Naive thymus-derived CD4-positive, alpha-beta T cell (primary cell): ENCODE data around the gene OR9Q1. TPM values are rescaled to one million over a fixed set of nuclear protein-coding genes. Genes with fewer than 3 reads are reported as not detected.

Experiments
- ATAC-seq: fragments of 150-1000 bp; cut with Tn5 transposase; 2 replicates; pipeline ENCODE4 v1.10.0; 2021; ENCODE audit warnings: mild to moderate bottlenecking, moderate library complexity
- CTCF ChIA-PET: fragments of 350-600 bp; sonication (Branson Sonifier 250); formaldehyde crosslinking; loops from one replicate; lab custom pipeline; 2021; ENCODE audit warnings: antibody characterized with exemption; lab: Charles Lee
- POLR2A ChIA-PET: fragments of 350-600 bp; sonication (Branson Sonifier 250); formaldehyde crosslinking; loops from one replicate; lab custom pipeline; 2021; ENCODE audit warnings: antibody characterized with exemption, inconsistent platforms; lab: Charles Lee
- DNase-seq, 9 donors: peaks; one replicate each; pipeline versions ENCODE4 v3.0.0 to v3.0.0-alpha.2; 2020 to 2022; ENCODE audit warnings: mixed read lengths in 1 of 9
- H3K27ac ChIP-seq: one replicate; pipeline ENCODE4 v1.7.0; 2013; ENCODE audit warnings: mild to moderate bottlenecking, low read depth, low read length, moderate library complexity
- H3K27me3 ChIP-seq, 2 donors: one replicate each; pipeline ENCODE4 v1.7.0; 2013; ENCODE audit warnings: low read length in 2 of 2, mild to moderate bottlenecking in 2 of 2, moderate library complexity in 2 of 2; ENCODE audit not compliant: control insufficient read depth in 2 of 2, insufficient read depth in 2 of 2
- H3K36me3 ChIP-seq, 3 experiments: 1 replicate in 2 of 3; 2 replicates in 1 of 3; pipeline ENCODE4 v1.7.0; 2013; ENCODE audit warnings: low read length in 3 of 3, mild to moderate bottlenecking in 3 of 3, moderate library complexity in 1 of 3; ENCODE audit not compliant: insufficient read depth in 3 of 3, control insufficient read depth in 2 of 3
- H3K4me1 ChIP-seq, 2 donors: one replicate each; pipeline ENCODE4 v1.7.0; 2013; ENCODE audit warnings: low read length in 2 of 2, mild to moderate bottlenecking in 2 of 2, moderate library complexity in 1 of 2; ENCODE audit not compliant: control insufficient read depth in 2 of 2, insufficient read depth in 2 of 2
- H3K4me3 ChIP-seq: 2 replicates; pipeline ENCODE4 v1.7.0; 2013; ENCODE audit warnings: mild to moderate bottlenecking, low read length
- H3K9me3 ChIP-seq, 3 experiments: 1 replicate in 2 of 3; 2 replicates in 1 of 3; pipeline ENCODE4 v1.7.0; 2013; ENCODE audit warnings: low read length in 3 of 3; ENCODE audit not compliant: control insufficient read depth in 2 of 3
- H3K27ac Mint-ChIP-seq, 9 donors: one replicate each; pipeline ENCODE4 v1.8.0; 2020 to 2022; ENCODE audit warnings: mixed read lengths in 9 of 9, mild to moderate bottlenecking in 8 of 9, moderate library complexity in 5 of 9, inconsistent platforms in 2 of 9
- H3K27me3 Mint-ChIP-seq, 5 donors: one replicate each; pipeline ENCODE4 v1.8.0; 2021 to 2022; ENCODE audit warnings: mixed read lengths in 5 of 5, mild to moderate bottlenecking in 1 of 5
- H3K36me3 Mint-ChIP-seq, 5 donors: one replicate each; pipeline ENCODE4 v1.8.0; 2020 to 2022; ENCODE audit warnings: mixed read lengths in 5 of 5, mild to moderate bottlenecking in 3 of 5, inconsistent platforms in 1 of 5
- H3K4me1 Mint-ChIP-seq, 7 donors: one replicate each; pipeline ENCODE4 v1.8.0; 2020 to 2022; ENCODE audit warnings: mixed read lengths in 7 of 7, mild to moderate bottlenecking in 3 of 7, inconsistent platforms in 1 of 7
- H3K4me3 Mint-ChIP-seq, 10 donors: one replicate each; pipeline ENCODE4 v1.8.0; 2020 to 2022; ENCODE audit warnings: mild to moderate bottlenecking in 10 of 10, mixed read lengths in 10 of 10, moderate library complexity in 6 of 10, inconsistent platforms in 2 of 10
- H3K9me3 Mint-ChIP-seq, 11 donors: one replicate each; pipeline ENCODE4 v1.8.0; 2020 to 2022; ENCODE audit warnings: mixed read lengths in 11 of 11, mild to moderate bottlenecking in 4 of 11, inconsistent platforms in 1 of 11, moderate library complexity in 1 of 11
- intact Hi-C, 2 donors: fragments of 100-400 bp; cut with micrococcal nuclease; formaldehyde crosslinking; loops; one replicate each; pipeline ENCODE4 v1.15.1; 2023
- polyA plus RNA-seq, 2 donors: library from polyadenylated mRNA; unstranded; fragments of 300-500 nt; fragmentation: Illumina TruSeq; gene quantifications; one replicate each; pipeline ENCODE4 v1.2.3, GENCODE V29; 2021
- total RNA-seq, 6 experiments: library from RNA in 5 of 6; stranded (reverse) in 5 of 6; gene quantifications; 1 replicate in 5 of 6; 2 replicates in 1 of 6; pipeline ENCODE4 v1.2.3 and lab custom pipeline; 2021 to 2026

OR9Q1 gene
- total and polyA plus RNA-seq, 7 experiments from 2014 or later = not detected

GRCh38 chr11:58060939-58061672 is 37.4 kb downstream of the OR9Q1 start:
- H3K4me3 ChIP-seq = no peak overlapping the region
- H3K9me3 ChIP-seq = no peaks in the 10 kb centered on the region
- H3K36me3 ChIP-seq = no peaks in the 10 kb centered on the region
- no peak overlapping the region for H3K27ac Mint-ChIP-seq
- no peaks in the 10 kb centered on the region for H3K27me3 ChIP-seq
- ChIA-PET POLR2A (no interaction called here), CTCF (no interaction called here)
- no peak overlapping the region for H3K4me3 Mint-ChIP-seq
- peaks cover 0 to 17% (median 8%) of the 10 kb centered on the region in 5 donors for H3K27me3 Mint-ChIP-seq
- H3K36me3 Mint-ChIP-seq = no peaks in the 10 kb centered on the region
- DNase-seq (no peak), ATAC-seq (no peak)
- intact Hi-C loops = no loop called here
- H3K9me3 Mint-ChIP-seq = peaks cover 0 to 2% (median 0%) of the 10 kb centered on the region in 11 donors
- no peak overlapping the region for H3K27ac ChIP-seq
- H3K4me1 Mint-ChIP-seq = no peaks in the 10 kb centered on the region
- H3K4me1 ChIP-seq = no peaks in the 10 kb centered on the region

- no peak overlapping the region for H3K4me3 Mint-ChIP-seq
- no peaks in the 10 kb centered on the region for H3K4me1 Mint-ChIP-seq
- H3K27ac ChIP-seq = no peak overlapping the region
- H3K27me3 Mint-ChIP-seq = peaks cover 0 to 17% (median 8%) of the 10 kb centered on the region in 5 donors
- intact Hi-C loops = no loop called here
- no peak for DNase-seq
- H3K27me3 ChIP-seq = no peaks in the 10 kb centered on the region
- peaks cover 0 to 2% (median 0%) of the 10 kb centered on the region in 11 donors for H3K9me3 Mint-ChIP-seq
- H3K36me3 Mint-ChIP-seq = no peaks in the 10 kb centered on the region
- ATAC-seq = no peak
- H3K9me3 ChIP-seq = no peaks in the 10 kb centered on the region
- H3K36me3 ChIP-seq = no peaks in the 10 kb centered on the region
- no peak overlapping the region for H3K27ac Mint-ChIP-seq
- ChIA-PET POLR2A (no interaction called here), CTCF (no interaction called here)
- no peaks in the 10 kb centered on the region for H3K4me1 ChIP-seq
- H3K4me3 ChIP-seq = no peak overlapping the region
Observed at GRCh38 chr11:58061813-58062212, 38.1 kb downstream of the OR9Q1 start.

GRCh38 chr11:58067685-58068084 is 44.0 kb downstream of the OR9Q1 start:
- H3K4me1 Mint-ChIP-seq = no peaks in the 10 kb centered on the region
- CTCF ChIA-PET = no interaction called here
- H3K36me3 Mint-ChIP-seq = no peaks in the 10 kb centered on the region

GRCh38 chr11:58068655-58069054 is 45.0 kb downstream of the OR9Q1 start:
- CTCF ChIA-PET = no interaction called here
- no peak for DNase-seq
- H3K9me3 Mint-ChIP-seq = peaks cover 0 to under 1% (median 0%) of the 10 kb centered on the region in 11 donors
- ATAC-seq = no peak
- H3K27ac Mint-ChIP-seq = no peak overlapping the region
- Histone ChIP-seq H3K4me3 (no peak overlapping the region), H3K9me3 (no peaks in the 10 kb centered on the region), H3K36me3 (no peaks in the 10 kb centered on the region), H3K27me3 (no peaks in the 10 kb centered on the region), H3K27ac (no peak overlapping the region), H3K4me1 (no peaks in the 10 kb centered on the region)
- H3K4me1 Mint-ChIP-seq = no peaks in the 10 kb centered on the region
- no peaks in the 10 kb centered on the region for H3K36me3 Mint-ChIP-seq
- no peak overlapping the region for H3K4me3 Mint-ChIP-seq
- peaks cover 0 to 6% (median 0%) of the 10 kb centered on the region in 5 donors for H3K27me3 Mint-ChIP-seq
- POLR2A ChIA-PET = no interaction called here
- intact Hi-C loops = no loop called here

More at GRCh38 chr11:58067685-58068084, 44.0 kb downstream of the OR9Q1 start:
- no peak overlapping the region for H3K27ac Mint-ChIP-seq
- no peak for ATAC-seq
- Histone ChIP-seq H3K27ac (no peak overlapping the region), H3K9me3 (no peaks in the 10 kb centered on the region), H3K4me3 (no peak overlapping the region), H3K36me3 (no peaks in the 10 kb centered on the region), H3K4me1 (no peaks in the 10 kb centered on the region), H3K27me3 (no peaks in the 10 kb centered on the region)
- DNase-seq = no peak
- POLR2A ChIA-PET = no interaction called here
- intact Hi-C loops = no loop called here
- no peaks in the 10 kb centered on the region for H3K9me3 Mint-ChIP-seq
- peaks cover 0 to 6% (median 0%) of the 10 kb centered on the region in 5 donors for H3K27me3 Mint-ChIP-seq
- no peak overlapping the region for H3K4me3 Mint-ChIP-seq

- POLR2A ChIA-PET = no interaction called here
- CTCF ChIA-PET = no interaction called here
- intact Hi-C loops = no loop called here
- Mint-ChIP-seq H3K4me3 (no peak overlapping the region), H3K4me1 (no peaks in the 10 kb centered on the region), H3K9me3 (peaks cover 0 to 5% (median 2%) of the 10 kb centered on the region in 11 donors), H3K36me3 (no peaks in the 10 kb centered on the region), H3K27me3 (peaks cover 0 to 9% (median 3%) of the 10 kb centered on the region in 5 donors), H3K27ac (no peak overlapping the region)
- Histone ChIP-seq H3K27ac (no peak overlapping the region), H3K27me3 (no peaks in the 10 kb centered on the region), H3K9me3 (no peaks in the 10 kb centered on the region), H3K4me3 (no peak overlapping the region), H3K36me3 (no peaks in the 10 kb centered on the region), H3K4me1 (no peaks in the 10 kb centered on the region)
- ATAC-seq (no peak), DNase-seq (no peak)
Observed at GRCh38 chr11:58070585-58070984, 46.9 kb downstream of the OR9Q1 start.

- H3K4me1 ChIP-seq = no peaks in the 10 kb centered on the region
- CTCF ChIA-PET = no interaction called here
- no peaks in the 10 kb centered on the region for H3K36me3 ChIP-seq
- Mint-ChIP-seq H3K27ac (no peak overlapping the region), H3K36me3 (no peaks in the 10 kb centered on the region), H3K4me1 (no peaks in the 10 kb centered on the region), H3K27me3 (peaks cover 0 to 9% (median 0%) of the 10 kb centered on the region in 5 donors), H3K4me3 (no peak overlapping the region), H3K9me3 (peaks cover 0 to 5% (median 2%) of the 10 kb centered on the region in 11 donors)
- intact Hi-C loops = no loop called here
- H3K4me3 ChIP-seq = no peak overlapping the region
- H3K9me3 ChIP-seq = no peaks in the 10 kb centered on the region
- DNase-seq = no peak
- H3K27ac ChIP-seq = no peak overlapping the region
- POLR2A ChIA-PET = no interaction called here
- no peak for ATAC-seq
- no peaks in the 10 kb centered on the region for H3K27me3 ChIP-seq
Observed at GRCh38 chr11:58075781-58076180, 52.1 kb downstream of the OR9Q1 start.

GRCh38 chr11:58086528-58086927 is 62.8 kb downstream of the OR9Q1 start:
- ChIA-PET CTCF (no interaction called here), POLR2A (no interaction called here)
- H3K27ac ChIP-seq = no peak overlapping the region
- no peaks in the 10 kb centered on the region for H3K27me3 ChIP-seq
- ATAC-seq (no peak), DNase-seq (no peak)
- no peaks in the 10 kb centered on the region for H3K9me3 ChIP-seq
- Mint-ChIP-seq H3K9me3 (peaks cover 0 to 18% (median 0%) of the 10 kb centered on the region in 11 donors), H3K27ac (no peak overlapping the region), H3K27me3 (peaks cover 0 to 28% (median 8%) of the 10 kb centered on the region in 5 donors), H3K4me3 (no peak overlapping the region), H3K36me3 (no peaks in the 10 kb centered on the region), H3K4me1 (no peaks in the 10 kb centered on the region)
- H3K36me3 ChIP-seq = no peaks in the 10 kb centered on the region
- H3K4me3 ChIP-seq = no peak overlapping the region
- no peaks in the 10 kb centered on the region for H3K4me1 ChIP-seq
- intact Hi-C loops = no loop called here
